HG03025 (cell line): Measurements from ENCODE around the gene PTPN14.
A peak's percentile ranks its signal among the peaks of the same experiment; 100 is the strongest.

Source experiments
- ATAC-seq: cut with Tn5 transposase; IDR thresholded peaks from one replicate; pipeline ENCODE4 v1.9.1; 2021; ENCODE audit warnings: mild to moderate bottlenecking, moderate library complexity; ENCODE audit not compliant: unreplicated experiment, low FRiP score

PTPN14 gene

GRCh38 chr1:214459895-214460294 lies 91.5 kb downstream of the PTPN14 start:
- no peak for ATAC-seq

GRCh38 chr1:214458541-214458940 lies 92.9 kb downstream of the PTPN14 start:
- no peak for ATAC-seq

- ATAC-seq, result no peak
Measured at GRCh38 chr1:214455971-214456867, 95.2 kb downstream of the PTPN14 start.

- ATAC-seq, result no peak
Measured at GRCh38 chr1:214455479-214455878, 95.9 kb downstream of the PTPN14 start.

GRCh38 chr1:214454569-214455396 lies 96.6 kb downstream of the PTPN14 start:
- no peak for ATAC-seq

- no peak for ATAC-seq
Measured at GRCh38 chr1:214453109-214453722, 98.2 kb downstream of the PTPN14 start.

GRCh38 chr1:214452152-214452784 lies 99.1 kb downstream of the PTPN14 start:
- ATAC-seq, result no peak

GRCh38 chr1:214451596-214451995 lies 99.8 kb downstream of the PTPN14 start:
- ATAC-seq, result no peak

- no peak for ATAC-seq
Measured at GRCh38 chr1:214449371-214449770, 102.0 kb downstream of the PTPN14 start.

- no peak for ATAC-seq
Measured at GRCh38 chr1:214448536-214448935, 102.9 kb downstream of the PTPN14 start.

- no peak for ATAC-seq
Measured at GRCh38 chr1:214447557-214447871, 103.9 kb downstream of the PTPN14 start.

GRCh38 chr1:214446772-214447556 lies 104.4 kb downstream of the PTPN14 start:
- peak; percentile 64 for ATAC-seq

- ATAC-seq, result no peak
Measured at GRCh38 chr1:214445831-214446614, 105.4 kb downstream of the PTPN14 start.

GRCh38 chr1:214445199-214445598 lies 106.2 kb downstream of the PTPN14 start:
- ATAC-seq, result no peak

GRCh38 chr1:214444182-214444939 lies 107.0 kb downstream of the PTPN14 start:
- ATAC-seq, result no peak

- ATAC-seq, result no peak
Measured at GRCh38 chr1:214441119-214441518, 110.3 kb downstream of the PTPN14 start.

- ATAC-seq, result no peak
Measured at GRCh38 chr1:214440219-214440965, 111.0 kb downstream of the PTPN14 start.
